DMS53 (cell line): ENCODE results near the gene TEX14.
"Not testable (repeated sequence)": the region's sequence is repeated elsewhere in the genome, so short reads cannot be mapped to it uniquely, and the experiment has no call there.

ENCODE experiments used
- DNase-seq: peaks from one replicate; lab custom pipeline; 2025; lab: John Stamatoyannopoulos, UW

Gene TEX14

GRCh38 chr17:58688521-58688920, 3.3 kb downstream of the TEX14 start:
- DNase-seq, result no peak

- DNase-seq, result no peak
Observed at GRCh38 chr17:58686980-58687379, 4.9 kb downstream of the TEX14 start.

- not testable (repeated sequence) for DNase-seq
Observed at GRCh38 chr17:58684462-58684861, 7.4 kb downstream of the TEX14 start.

GRCh38 chr17:58684003-58684402, 7.8 kb downstream of the TEX14 start:
- DNase-seq, result no peak

GRCh38 chr17:58680038-58680369, 11.8 kb downstream of the TEX14 start:
- no peak for DNase-seq

- DNase-seq, result peak; percentile 18
Observed at GRCh38 chr17:58679263-58680037, 12.4 kb downstream of the TEX14 start.

GRCh38 chr17:58678287-58678686, 13.6 kb downstream of the TEX14 start:
- not testable (repeated sequence) for DNase-seq

GRCh38 chr17:58677194-58677880, 14.5 kb downstream of the TEX14 start:
- no peak for DNase-seq

- DNase-seq, result peak; percentile 5
Observed at GRCh38 chr17:58671969-58672368, 19.9 kb downstream of the TEX14 start.

- no peak for DNase-seq
Observed at GRCh38 chr17:58669853-58670252, 22.0 kb downstream of the TEX14 start.

GRCh38 chr17:58668598-58668935, 23.3 kb downstream of the TEX14 start:
- no peak for DNase-seq

- peak; percentile 3 for DNase-seq
Observed at GRCh38 chr17:58667934-58668597, 23.8 kb downstream of the TEX14 start.

GRCh38 chr17:58666858-58667267, 25.0 kb downstream of the TEX14 start:
- DNase-seq, result peak; percentile 92

GRCh38 chr17:58665946-58666857, 25.6 kb downstream of the TEX14 start:
- DNase-seq, result peak; percentile 80

- no peak for DNase-seq
Observed at GRCh38 chr17:58664302-58664701, 27.5 kb downstream of the TEX14 start.

GRCh38 chr17:58661499-58661898, 30.3 kb downstream of the TEX14 start:
- no peak for DNase-seq

GRCh38 chr17:58660621-58661020, 31.2 kb downstream of the TEX14 start:
- peak; percentile 2 for DNase-seq

- DNase-seq, result peak; percentile 7
Observed at GRCh38 chr17:58659714-58660084, 32.1 kb downstream of the TEX14 start.

GRCh38 chr17:58658804-58659713, 32.8 kb downstream of the TEX14 start:
- DNase-seq, result peak; percentile 93

- DNase-seq, result not testable (repeated sequence)
Observed at GRCh38 chr17:58657962-58658803, 33.7 kb downstream of the TEX14 start.
